ENCODE results near the gene ARMH3.

ARMH3 gene

DNA sequence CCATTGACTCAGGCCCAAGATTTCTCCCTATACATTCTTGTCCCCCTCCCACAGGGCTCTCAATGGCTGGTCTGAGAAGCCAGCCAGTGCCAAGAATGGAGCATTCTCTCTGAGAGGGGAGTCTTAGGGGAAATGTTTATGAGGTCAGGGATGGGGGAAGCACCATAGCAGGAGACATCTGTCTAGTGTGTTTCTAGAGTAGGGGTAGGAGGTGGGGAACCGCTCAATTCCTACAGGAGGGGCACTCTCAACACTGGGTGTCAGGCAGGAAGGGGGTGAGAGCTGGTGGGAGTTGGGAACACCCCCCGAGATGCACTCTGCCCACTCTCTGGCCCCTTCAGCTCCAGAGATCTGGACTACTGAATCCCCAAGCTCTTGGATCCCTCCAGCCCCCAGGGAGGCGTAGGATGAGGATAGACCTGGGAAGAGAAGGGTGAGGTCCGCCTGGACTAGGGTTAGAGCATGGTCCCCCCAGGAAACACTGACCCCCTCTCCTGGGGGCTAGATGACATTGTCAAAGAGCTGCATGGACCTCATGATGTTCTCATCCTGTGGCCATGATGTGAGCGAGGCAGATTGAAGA is 229.0 kb downstream of the ARMH3 start:
- no peak for DNase-seq

GRCh38 chr10:101824736-101825135 is 231.2 kb downstream of the ARMH3 start:
- no peak for DNase-seq

DNA sequence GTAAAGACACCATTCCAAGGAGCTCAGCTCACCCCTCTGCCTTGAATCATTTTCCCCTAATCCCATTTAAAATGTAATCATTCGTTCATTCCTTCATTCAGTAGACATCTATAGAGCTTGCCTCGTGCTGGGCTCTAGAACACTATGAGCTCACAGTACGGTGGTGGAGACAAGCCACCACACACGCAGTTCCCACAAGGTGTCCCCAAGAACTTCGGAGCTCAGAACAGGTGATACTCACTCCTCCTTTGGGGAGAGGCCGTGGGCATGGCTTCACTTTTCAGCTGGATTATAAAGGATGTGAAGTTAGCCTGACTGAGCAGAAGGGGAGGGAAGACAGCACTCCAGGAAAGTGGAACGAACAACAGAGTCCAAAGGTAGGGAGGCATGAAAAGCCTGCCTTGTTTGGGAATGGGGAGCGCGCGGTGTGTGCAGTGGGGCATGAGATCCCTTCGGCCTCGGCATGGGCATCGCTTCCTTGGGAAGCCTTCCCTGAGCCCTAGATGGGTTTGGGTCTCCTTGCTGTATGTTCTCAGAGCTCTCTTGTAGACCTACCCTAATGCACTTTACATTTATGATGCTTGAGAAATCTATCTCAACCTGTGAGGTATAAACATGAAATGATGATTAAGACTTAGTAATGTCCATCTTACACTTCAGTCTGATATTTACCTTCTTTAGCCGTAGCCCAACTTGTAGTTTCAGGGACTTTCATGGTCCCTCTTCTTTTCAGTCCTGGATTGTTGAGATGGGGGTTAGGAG is 236.9 kb downstream of the ARMH3 start:
- peak; percentile 40 for DNase-seq

DNA sequence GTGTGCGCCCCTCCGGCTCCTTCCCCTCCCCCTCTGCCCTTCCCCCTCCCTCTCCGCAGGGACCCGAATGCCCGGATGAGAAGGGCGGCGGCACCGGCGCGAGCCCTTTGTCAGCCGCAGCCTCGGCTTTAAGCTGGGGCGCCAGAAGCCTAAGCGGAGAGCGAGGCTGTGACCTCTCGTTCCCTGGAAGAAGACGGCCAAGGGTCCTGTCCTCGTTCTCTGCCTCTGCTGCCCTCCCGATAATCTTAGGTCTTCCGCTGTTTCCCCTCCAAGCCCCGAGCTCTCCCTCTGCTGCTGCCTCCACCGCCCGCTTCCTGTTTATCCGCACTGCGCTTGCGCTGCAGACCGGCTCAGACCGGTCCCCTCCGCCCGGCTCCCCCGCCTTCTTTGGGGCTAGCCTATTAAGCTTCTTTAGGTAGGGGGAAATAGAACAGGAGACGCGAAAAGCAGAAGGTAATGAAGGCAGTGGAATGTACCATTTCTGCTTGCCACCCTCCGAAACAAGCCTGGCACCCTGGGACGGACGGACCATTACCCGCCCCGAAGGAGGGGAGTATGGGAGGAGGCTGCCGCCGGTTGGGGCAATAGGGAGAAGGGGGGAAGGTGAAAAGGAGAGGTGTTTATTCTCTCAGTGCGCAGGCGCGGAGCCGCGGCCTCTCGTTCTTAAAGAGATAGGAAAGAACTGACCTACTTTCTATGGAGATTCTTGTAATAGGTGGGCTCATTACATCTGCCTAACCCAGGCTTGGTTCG is 237.7 kb downstream of the ARMH3 start, which contains the start of gene OGA:
Gene OGA (minus strand): TSS at position 326 of the 753 bp plus-strand sequence. CDS start 422 bp downstream, outside the sequence.
- peak; percentile 100 for DNase-seq

- peak; percentile 38 for DNase-seq
These were observed 238.4 kb downstream of the ARMH3 start for GRCh38 chr10:101817337-101818118.

DNA sequence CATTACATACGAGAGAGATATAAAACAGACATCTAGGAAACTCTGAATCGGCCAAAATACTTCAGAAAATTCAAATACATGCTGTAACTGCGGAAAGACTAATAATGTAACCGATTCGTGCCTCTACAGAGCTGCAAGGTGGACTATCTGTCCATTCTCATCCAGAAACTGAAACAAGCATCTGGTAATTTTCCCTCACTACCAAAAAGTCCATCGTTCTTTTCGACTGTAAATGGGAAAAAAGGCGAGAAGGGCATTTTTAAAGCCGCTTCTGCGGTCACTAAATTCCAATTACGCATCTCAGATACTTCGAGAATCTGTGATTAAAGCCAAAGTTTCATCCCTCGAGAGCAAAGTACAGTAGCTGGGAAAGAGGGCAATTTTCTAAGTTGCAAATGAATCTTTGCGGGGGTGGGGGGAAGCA is 239.0 kb downstream of the ARMH3 start:
- DNase-seq: no peak

DNA sequence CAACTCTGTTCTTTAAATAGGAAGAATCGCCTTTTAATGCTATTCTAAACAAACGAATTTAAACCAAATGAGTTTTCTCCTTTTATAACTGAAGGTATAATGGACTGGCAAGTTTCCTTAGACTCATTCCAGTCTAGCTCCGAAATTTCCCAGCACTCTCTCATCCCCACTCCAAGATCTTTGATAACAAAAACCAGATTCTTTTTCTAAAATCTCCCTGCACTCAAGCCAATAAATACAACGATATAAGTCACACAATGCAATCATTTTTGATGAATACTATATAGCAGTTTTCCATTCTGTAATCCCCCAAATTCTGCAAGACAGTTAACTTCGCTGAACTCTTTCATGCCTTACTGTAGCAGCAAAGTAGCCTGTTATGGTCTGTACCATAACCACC is 239.6 kb downstream of the ARMH3 start:
- no peak for DNase-seq

- no peak for DNase-seq
These were observed 241.4 kb downstream of the ARMH3 start for GRCh38 chr10:101814466-101815071.

- DNase-seq: no peak
These were observed 243.4 kb downstream of the ARMH3 start for GRCh38 chr10:101812606-101813005.

DNA sequence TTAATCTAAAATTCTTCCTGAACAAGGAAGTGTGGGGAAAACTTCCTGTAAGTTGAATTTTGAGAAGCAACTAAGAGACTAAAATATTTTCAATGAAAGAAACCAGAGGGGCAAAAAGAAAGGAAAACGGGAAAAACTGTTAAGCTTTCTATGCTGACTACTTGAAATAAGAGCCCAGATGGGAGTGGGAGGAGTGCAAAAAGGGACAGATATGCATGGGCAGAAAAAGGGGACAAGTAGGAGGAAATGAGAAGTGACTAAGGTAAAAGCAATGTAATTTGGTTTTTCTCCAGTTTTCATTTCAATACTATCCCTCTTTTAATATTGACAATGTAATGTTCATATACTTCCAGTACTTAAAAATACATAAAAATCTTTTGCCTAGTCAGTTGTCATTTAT is 248.8 kb downstream of the ARMH3 start:
- no peak for DNase-seq

- no peak for DNase-seq
These were observed 252.5 kb downstream of the ARMH3 start for GRCh38 chr10:101803511-101803910.

DNA sequence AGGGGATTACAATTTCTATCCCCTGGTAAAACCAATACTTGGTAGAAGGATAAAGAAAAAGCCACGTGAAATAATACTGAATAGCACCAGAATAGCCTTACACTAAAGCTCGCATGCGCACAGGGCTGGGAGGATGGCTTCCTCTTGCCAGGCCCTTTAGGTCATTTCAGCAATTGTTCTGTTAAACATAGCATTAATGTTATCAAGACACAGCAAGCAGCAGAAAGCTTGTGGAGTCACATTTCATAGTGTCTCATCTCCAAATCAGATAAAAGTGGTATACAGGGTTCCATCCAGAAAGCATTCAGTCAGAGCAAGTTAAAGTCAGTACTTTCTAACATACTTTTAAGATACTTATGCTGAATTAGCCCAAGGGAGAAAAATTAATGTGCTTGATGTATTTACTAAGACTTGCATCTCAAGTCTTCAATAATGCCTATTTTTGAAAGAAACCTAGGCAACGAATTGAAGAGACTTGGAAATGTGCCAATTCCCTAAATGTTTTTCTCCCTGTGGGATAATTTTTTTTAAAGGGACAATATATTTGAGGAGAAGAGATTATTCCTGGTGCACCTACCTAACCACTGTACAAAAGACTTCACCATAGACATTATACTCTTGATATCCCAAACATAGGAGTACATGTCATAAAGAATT is 258.4 kb downstream of the ARMH3 start:
- DNase-seq: no peak

Data from NK-92 treated with Interleukin-12 subunit alpha and Interleukin-12 subunit beta, amount 100 ng/mL, for 24 hours (cell line).